ENCODE data around the gene FEM1C. TPM values are rescaled to one million over a fixed set of nuclear protein-coding genes. Genes with fewer than 3 reads are reported as not detected.

The FEM1C gene
- total RNA-seq, 1 donor from 2014 or later = 46.8 TPM

DNA sequence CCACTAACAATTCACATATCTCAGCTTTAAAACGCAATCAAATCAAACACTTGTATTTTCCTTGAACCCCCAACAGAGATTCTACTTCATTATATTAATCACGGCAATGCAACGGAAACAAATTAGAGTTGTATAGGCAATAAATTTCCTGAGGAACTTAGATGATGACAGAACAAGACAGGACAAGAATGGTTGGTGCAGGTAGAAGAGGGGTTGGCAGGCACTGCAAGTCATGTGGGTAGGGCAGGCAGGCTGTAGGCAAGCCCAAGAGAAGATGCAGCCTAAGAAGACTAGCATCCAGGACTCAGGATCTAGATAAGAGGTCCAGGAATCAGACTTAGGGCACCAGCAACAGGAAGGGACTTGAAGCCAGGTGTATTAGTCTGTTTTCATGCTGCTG is 16.6 kb upstream of the FEM1C start:
- no peak for DNase-seq
- intact Hi-C loops (cut with DNase I) = no loop called here
- ATAC-seq (ENCODE audit: poor library complexity) = no peak

DNA sequence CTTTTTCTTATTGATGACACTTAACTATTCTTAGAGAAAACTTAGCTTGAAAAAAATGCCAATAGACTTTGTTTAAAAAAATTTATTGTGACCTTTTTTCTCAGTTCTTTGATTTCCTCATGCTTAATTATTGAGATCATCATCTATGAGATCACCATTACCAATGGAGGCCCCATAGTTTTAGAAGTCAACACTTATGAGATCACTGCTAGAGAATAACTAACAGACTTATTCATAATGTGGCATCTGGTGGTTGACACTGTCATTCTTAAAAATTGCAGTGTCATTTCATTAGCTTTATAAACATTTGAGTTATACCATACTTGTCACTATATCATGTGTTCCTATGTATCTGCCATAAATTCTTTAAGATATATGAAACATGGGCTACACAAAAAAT is 14.9 kb upstream of the FEM1C start:
- intact Hi-C loops (cut with DNase I) = no loop called here
- DNase-seq (no peak), ATAC-seq (ENCODE audit: poor library complexity) (no peak)

DNA sequence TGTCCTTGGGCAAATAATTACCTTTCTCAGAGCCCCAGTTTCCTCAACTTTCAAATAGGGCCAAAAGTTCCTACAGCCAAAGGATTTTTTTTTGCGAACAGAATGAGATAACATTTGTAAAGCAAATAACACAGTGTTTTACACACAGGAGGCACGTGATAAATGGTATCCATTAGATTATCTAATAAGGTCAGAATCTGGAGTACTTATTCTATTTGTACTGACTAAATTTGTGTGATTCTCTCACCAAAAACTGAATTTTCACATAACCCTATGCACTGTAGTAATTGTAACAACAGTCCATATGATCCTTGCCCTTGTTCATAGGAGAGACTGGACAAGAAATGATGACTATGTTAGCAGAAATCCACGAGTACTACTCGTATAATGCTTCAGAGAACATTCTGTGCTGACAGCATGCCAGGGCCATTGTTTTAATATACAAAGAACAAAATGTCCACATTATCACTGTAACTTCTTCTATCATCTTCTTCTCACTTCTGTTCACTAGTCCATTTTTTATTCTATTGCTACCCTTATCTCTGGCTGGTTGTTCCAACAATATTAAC is 13.9 kb upstream of the FEM1C start:
- intact Hi-C loops (cut with DNase I) = no loop called here
- DNase-seq (no peak), ATAC-seq (ENCODE audit: poor library complexity) (peak; percentile 42)

DNA sequence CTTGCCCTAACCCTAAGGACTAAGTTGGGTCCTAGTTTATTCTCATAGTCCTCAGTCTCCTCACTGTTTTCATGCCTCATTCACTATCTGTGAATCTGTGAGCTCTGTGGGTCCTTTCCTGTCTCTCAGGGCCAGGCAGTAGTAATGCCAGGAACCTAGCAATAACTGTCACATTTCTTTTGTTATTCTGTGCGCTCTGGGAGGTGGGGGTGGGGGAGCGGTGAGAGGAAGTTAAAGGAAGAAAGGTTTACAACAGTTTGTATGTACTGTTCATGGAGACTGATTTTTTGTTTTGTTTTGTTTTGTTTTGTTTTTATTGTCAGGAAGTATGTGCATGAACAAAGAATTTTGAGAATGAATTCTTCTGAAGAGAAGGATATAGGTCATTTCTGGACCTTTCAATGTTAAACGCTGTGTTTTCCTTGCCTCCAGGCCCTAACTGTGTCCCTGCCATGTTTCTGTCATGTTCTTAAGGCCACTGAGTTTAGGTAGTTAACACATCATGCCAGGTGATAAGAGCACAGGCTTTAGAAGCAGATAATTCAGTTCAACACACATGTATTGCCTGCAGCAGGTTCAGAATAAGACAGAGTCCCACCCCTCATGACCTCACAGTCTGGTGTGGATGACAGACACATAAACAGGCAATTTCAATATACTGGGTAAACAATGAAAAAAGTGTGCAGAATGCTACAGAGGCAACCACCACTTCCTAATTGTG is 13.3 kb upstream of the FEM1C start:
- intact Hi-C loops (cut with DNase I) = no loop called here
- no peak for DNase-seq
- ATAC-seq (ENCODE audit: poor library complexity) = peak; percentile 53

DNA sequence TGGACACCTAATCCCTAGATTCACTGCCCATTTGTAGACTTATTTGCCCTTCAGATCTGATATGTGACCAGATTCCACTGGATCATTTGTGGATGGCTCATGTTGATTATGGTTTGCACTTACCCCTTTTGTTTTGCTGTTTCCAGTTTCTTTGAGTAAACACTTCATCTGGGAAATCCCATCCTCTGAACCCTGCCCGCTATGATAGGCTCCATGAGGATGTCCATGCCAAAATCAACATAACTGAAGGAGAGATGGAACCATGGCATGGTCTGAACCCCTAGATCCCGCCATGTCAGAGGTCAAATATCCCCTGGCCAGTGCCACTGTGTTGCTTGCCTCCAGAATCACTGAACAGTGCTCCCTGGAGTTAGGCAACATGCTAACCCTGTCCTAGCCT is 11.7 kb upstream of the FEM1C start:
- DNase-seq (no peak), ATAC-seq (ENCODE audit: poor library complexity) (no peak)
- intact Hi-C loops (cut with DNase I) = no loop called here

DNA sequence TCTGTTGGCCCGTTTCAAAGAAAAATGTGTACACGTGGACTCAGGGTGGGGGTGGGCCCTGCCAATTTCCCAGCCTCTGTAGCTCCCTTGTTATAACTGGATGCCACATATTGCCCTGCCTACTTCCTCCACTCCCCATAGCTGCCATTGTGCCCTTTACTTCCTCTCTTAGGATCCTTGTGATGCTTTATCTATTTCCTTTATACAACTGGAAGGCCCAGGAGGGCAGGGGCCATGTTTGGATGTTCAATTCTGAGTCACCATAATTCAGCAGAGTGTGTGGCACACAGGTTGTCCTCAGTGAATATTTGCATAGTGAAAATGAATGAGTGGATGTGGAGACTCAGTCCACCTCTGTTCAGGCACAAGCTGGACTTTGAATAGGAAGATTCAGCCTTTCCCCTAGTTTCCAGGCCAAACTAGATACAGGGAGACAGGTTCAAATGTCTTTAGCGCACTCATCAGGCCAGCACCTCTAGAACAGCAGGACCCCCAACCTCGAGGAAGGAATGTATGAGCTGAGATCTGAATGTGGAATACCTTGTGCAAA is 10.6 kb upstream of the FEM1C start:
- no peak for ATAC-seq (ENCODE audit: poor library complexity)

DNA sequence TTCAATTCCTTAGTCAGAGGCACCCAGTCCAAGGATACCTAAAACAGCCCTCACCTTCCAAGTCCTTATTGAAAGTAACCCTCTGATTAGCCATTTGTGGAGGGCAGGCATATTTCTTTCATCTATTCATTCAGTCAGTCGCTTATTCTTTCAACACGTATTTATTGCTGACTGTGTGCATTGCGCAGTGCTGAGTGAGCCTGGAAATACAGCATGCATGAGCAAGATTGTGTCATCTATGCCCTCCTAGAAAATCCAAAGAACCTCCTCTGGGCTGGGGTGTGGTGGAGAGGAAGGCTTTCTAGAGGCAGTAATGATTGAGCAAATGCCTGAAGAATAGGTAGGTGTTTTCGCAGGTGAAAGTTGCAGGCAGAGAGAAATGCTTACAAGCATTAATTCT is 8.5 kb upstream of the FEM1C start:
- DNase-seq (no peak), ATAC-seq (ENCODE audit: poor library complexity) (no peak)
- intact Hi-C loops (cut with DNase I) = no loop called here

More for the DNA sequence above, 10.6 kb upstream of the FEM1C start:
- no peak for DNase-seq
- intact Hi-C loops (cut with DNase I) = no loop called here

DNA sequence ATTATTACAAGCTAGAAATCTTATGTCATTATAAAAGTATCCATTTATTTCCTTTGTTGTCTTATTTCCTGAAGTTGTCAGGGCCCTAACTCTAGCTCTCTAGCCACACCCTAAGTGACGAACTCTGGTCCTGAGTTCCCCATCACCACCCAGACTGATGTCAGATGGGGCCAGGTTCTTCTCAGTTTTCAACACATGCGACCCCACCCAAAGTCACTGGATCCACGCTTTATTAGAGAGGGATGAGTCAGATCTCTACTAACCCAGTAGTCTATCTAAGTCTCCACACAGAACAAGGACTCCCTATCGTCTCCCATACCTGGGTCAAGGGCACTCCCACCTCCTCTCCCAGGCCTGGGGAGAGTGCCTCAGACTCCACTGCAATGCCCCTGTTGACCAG is 6.8 kb upstream of the FEM1C start:
- intact Hi-C loops (cut with DNase I) = no loop called here
- ATAC-seq (ENCODE audit: poor library complexity) (peak; percentile 46), DNase-seq (no peak)

DNA sequence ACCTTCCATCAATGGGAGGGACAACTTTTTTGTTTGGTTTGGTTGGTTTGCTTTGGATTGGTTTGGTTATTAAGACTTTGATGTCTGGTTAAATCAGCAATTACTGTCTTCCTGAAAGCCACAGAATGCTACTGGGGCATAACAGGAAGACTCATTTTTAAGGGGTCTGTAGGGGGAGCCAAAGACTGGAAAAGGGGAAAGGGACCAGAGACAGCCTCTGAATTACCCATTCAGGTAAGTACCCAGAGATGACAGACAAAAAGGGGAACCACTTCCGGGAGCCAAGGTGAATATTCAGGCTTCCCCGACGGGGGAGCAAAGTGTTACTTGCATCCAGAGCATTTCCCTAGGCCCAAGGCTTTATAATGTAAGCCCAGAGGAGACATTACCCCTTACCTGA is 4.6 kb upstream of the FEM1C start:
- DNase-seq = no peak
- intact Hi-C loops (cut with DNase I) = loop anchor here (10.0 kb wide), 1 partner anchor 174 kb away; no protein-coding TSS in a partner anchor
- no peak for ATAC-seq (ENCODE audit: poor library complexity)

DNA sequence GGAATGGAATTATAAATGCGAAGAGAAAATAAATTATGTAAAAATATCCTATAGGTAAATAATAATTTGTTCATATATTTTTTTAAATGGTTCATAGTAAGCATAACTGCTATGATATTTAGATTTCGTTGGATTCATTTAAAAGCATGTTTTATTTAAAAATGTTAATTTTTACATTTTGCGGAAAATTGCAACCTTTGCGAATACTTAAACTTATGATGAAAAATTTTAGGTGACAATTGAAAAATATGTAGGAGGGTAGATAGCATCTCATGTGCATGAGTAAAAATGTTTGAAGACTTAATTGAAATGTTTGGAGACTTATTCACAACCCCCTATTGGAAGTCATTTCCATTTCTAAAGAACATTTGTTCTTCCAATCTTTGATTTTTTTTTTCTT is 4.1 kb upstream of the FEM1C start:
- intact Hi-C loops (cut with DNase I) = loop anchor here (10.0 kb wide), 1 partner anchor 174 kb away; no protein-coding TSS in a partner anchor
- DNase-seq (no peak), ATAC-seq (ENCODE audit: poor library complexity) (no peak)

DNA sequence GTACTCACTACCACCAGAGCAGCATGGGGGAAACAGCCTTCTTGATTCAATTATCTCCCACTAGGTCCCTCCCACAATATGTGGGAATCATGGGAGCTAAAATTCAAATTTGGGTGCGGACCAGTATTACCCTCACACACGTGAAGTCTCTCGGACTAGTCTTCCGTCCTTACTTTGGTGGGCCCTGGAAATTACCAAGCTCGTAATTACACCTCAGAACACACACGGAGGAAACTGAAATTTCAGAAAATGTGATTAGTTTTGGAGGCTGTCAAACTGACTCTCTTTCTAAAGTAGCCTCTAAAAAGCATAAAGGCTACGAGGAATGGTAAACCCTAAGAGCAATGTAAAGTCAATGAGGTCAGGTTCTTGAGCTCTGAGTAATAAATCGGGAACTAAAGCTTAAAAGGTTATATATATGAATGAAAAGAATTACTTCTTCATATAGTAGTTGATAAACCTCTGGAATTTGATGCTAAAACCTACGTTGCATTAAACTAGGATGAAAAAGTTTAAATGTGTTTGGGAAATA is 842 bp upstream of the FEM1C start:
- ATAC-seq (ENCODE audit: poor library complexity) (no peak), DNase-seq (no peak)
- intact Hi-C loops (cut with DNase I) = loop anchor here (10.0 kb wide), 1 partner anchor 171 kb away; no protein-coding TSS in a partner anchor

DNA sequence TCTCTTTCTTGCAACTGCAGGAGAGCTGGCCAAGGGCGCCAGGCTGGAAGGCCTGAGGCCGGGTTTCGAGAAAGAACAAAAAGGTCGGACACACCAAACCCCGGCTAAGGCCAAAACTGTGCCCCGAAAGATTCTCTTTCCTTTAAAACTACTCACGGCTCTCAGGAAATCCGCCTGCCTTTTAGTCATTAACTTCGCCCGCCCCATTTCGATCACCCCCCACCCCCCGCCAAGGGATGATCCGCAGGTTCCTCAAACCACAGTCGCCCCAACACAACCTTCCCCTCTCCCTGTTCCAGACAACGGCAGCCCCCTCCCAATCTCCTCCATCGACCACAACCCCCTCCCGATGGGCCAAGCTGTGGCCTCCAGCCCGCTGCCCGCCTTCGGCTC is 536 bp downstream of the FEM1C start:
- ATAC-seq (ENCODE audit: poor library complexity) (peak; percentile 16), DNase-seq (peak; percentile 61)
- intact Hi-C loops (cut with DNase I) = loop anchor here (5.0 to 10.0 kb wide), 2 partner anchors 87 to 169 kb away; no protein-coding TSS in a partner anchor

DNA sequence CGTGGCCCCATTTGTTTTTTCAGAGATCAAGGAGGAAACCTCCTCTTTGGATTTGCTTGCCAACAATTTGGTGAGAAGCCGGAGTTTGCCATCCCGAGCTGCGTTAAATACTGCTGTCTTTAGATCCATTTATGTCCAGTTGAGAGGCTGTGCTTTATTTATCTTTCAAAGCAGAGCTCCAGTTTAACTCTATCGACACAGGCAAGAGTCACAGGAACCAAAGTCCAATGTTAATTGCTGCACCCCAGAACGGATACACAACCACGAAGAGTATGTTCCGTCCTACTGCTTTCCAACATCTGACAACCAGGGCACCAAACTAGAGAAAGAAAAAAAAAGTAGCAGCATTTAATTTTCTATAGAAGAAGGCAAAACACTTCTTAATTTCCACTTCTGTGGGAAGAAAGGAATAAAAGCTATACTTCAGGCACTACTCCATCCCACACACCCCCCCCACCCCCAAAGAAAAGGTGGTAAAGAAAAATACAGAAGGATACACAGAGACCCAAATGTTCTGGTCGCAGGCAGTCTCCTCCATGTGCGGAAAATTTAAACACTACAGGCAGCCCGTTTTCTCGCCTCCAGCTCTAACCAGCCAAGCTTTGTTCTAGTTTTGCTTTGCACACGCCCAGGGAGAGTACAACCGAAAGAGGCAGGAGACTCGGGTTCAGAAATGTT is 1.1 kb downstream of the FEM1C start:
- DNase-seq (no peak), ATAC-seq (ENCODE audit: poor library complexity) (peak; percentile 50)
- intact Hi-C loops (cut with DNase I) = loop anchor here (5.0 to 10.0 kb wide), 2 partner anchors 86 to 169 kb away; no protein-coding TSS in a partner anchor

DNA sequence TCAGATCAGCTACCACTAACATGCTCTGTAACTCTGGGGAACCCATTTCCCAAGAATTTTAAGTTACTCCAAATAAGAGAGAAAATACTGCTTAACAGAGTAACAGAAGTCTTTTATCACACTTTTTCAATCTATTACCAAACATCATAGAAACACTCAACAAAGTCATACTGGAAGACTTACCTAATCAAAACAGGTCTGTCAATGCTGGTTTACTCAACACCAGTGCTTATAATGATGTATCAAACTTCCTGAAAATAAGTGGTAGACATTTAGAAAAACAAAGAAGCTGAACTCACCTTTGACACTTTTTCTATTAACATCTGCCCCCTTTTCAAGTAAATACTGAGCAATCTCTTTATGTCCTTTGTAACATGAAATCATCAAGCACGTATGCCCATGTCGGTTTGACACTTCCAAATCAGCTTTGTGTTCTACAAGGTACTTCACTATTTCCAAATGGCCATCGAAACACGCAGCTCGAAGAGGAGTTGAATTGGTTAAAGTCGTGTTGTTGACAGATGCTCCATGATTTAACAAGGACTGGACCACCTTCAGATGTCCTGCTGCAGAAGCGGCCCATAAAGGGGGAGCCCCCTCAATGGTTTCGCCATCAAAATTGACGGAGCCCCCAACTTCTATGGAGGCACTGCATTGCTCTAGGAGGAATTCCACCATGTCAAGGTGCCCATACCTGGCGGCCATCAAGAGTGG is 1.8 kb downstream of the FEM1C start:
- intact Hi-C loops (cut with DNase I) = loop anchor here (5.0 to 10.0 kb wide), 2 partner anchors 86 to 168 kb away; no protein-coding TSS in a partner anchor
- DNase-seq (peak; percentile 34), ATAC-seq (ENCODE audit: poor library complexity) (no peak)

DNA sequence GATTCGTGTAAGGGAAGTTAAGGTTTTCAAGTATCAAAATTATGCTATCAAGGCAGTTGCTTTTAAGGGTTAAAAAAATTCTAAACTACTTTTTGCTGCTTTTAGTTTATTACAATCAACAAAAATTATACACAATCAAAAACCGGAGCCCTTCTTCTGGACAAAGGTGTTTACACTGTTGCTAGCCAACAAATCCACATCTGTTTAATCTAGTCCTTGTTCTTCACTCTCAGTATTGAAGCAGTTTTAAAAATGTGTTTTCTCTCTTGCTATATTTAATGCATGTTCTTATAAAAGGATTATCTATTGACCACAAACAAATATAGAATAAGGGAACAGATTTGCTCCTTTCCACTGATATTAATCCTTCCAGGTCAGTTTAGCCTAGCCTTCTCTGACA is 2.5 kb downstream of the FEM1C start:
- intact Hi-C loops (cut with DNase I) = loop anchor here (5.0 to 10.0 kb wide), 2 partner anchors 85 to 167 kb away; no protein-coding TSS in a partner anchor
- no peak for DNase-seq
- ATAC-seq (ENCODE audit: poor library complexity) = no peak

DNA sequence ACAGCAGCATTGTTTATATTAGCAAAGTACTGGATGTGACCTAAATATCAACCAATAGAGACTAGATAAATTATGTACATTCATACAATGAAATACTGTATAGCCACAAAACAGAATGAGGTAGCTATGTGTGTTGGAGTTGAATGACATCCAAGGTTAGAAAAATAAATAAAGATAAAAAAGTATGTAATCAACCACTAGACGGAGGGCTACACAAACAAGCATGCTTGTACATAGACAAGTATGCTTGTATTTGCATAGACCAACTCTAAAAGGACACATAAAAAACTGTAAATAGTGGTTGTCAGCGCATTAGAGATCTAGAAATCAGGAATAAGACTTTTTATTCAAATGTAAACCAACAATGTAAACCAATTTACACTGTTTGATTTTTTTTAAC is 3.0 kb downstream of the FEM1C start:
- intact Hi-C loops (cut with DNase I) = loop anchor here (5.0 to 10.0 kb wide), 2 partner anchors 84 to 167 kb away; no protein-coding TSS in a partner anchor
- ATAC-seq (ENCODE audit: poor library complexity) = no peak
- DNase-seq = no peak

DNA sequence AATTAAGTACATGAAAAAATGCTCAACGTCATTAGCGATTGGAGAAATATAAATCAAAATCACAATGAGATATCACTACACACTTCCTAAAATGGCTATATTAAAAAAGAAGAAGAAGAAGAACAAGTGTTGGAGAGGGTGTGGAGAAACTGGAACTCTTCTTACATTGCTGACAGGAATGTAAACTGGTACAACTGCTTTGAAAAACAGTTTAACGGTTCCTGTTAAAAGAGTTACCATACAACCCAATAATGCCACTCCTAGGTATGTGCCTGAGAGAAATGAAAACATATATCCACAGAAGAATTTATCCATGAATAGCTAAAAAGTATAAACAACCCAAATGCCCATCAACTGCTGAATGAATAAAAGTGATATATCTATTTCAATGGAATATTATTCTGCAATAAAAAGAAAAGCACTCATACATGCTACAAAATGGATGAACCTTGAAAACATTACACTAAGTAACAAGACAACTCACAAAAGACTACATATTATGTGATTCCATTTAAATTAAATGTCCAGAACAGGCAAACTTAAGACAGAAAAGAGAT is 9.0 kb downstream of the FEM1C start:
- DNase-seq = no peak
- no peak for ATAC-seq (ENCODE audit: poor library complexity)
- intact Hi-C loops (cut with DNase I) = no loop called here

DNA sequence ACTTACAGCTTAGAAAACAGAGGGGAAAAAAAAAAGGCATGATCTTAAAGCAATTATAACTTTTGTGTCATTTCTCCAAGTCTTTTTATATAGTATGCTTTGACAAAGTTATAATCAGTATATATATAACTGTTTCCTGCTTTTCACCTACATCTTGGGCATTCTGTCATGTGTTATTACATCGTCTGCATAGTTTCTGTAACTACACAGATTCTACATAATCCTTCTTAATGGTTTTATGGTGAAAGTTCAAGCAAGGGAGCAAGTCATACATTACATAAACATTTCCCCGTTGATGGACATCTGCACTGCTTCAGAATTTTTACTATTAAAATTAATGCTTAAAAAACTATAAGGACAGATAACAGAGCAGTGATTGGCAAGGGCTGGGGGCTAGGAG is 12.1 kb downstream of the FEM1C start:
- intact Hi-C loops (cut with DNase I) = no loop called here
- no peak for DNase-seq
- no peak for ATAC-seq (ENCODE audit: poor library complexity)
